Endothelial cell of umbilical vein (primary cell): Measurements from ENCODE around the gene VSTM4. TPM values are rescaled to one million over a fixed set of nuclear protein-coding genes. Genes with fewer than 3 reads are reported as not detected.

Experiments
- BruUV-seq: library from RNA; stranded (reverse); fragments of 400-500 nt; replicated peaks from 2 replicates; lab custom pipeline; 2021; lab: Mats Ljungman, UMichigan
- CTCF ChIA-PET: fragments of 300-600, 350-600 bp; sonication (Branson Sonifier 250); formaldehyde crosslinking; loops from one replicate; lab custom pipeline; 2021; ENCODE audit warnings: antibody characterized with exemption, inconsistent platforms; lab: Charles Lee
- POLR2A ChIA-PET: fragments of 300-600, 350-600 bp; sonication (Branson Sonifier 250); formaldehyde crosslinking; loops from one replicate; lab custom pipeline; 2021; ENCODE audit warnings: antibody characterized with exemption, inconsistent platforms; lab: Charles Lee
- DNase-seq: peaks from one replicate; pipeline ENCODE4 v3.0.0-alpha.2; 2011; ENCODE audit warnings: low read depth, low spot score
- FAIRE-seq: peaks from 2 replicates; lab custom pipeline; 2011; peaks lifted over from hg19 to GRCh38; lab: Jason Lieb, UNC
- H2AFZ ChIP-seq: 2 replicates; pipeline ENCODE4 v1.6.0; 2012; ENCODE audit warnings: low read depth, low read length, control low read depth, inconsistent platforms
- H3K27ac ChIP-seq: 2 replicates; pipeline ENCODE4 v1.5.1; 2011; ENCODE audit warnings: low read depth, mild to moderate bottlenecking, control low read depth, low read length, moderate library complexity; ENCODE audit not compliant: insufficient read depth
- H3K27me3 ChIP-seq, 2 experiments: 2 replicates each; pipeline versions ENCODE4 v1.6.0 to v1.6.1; 2011; ENCODE audit warnings: low read length in 2 of 2, mixed read lengths in 1 of 2; ENCODE audit not compliant: control insufficient read depth in 2 of 2, insufficient read depth in 2 of 2
- H3K36me3 ChIP-seq, 2 experiments: 2 replicates in 1 of 2; 3 replicates in 1 of 2; pipeline ENCODE4 v1.5.1; 2011; ENCODE audit warnings: low read length in 2 of 2, mild to moderate bottlenecking in 1 of 2, moderate library complexity in 1 of 2; ENCODE audit not compliant: control insufficient read depth in 2 of 2, insufficient read depth in 2 of 2; ENCODE audit errors: extremely low read depth in 1 of 2
- H3K4me1 ChIP-seq: 3 replicates; pipeline ENCODE4 v1.5.1; 2011; ENCODE audit warnings: mild to moderate bottlenecking, low read length; ENCODE audit not compliant: control insufficient read depth, insufficient read depth; ENCODE audit errors: extremely low read depth
- H3K4me2 ChIP-seq: 2 replicates; pipeline ENCODE4 v1.6.1; 2011; ENCODE audit warnings: low read length, control low read depth, mixed read lengths; ENCODE audit not compliant: insufficient read depth
- H3K4me3 ChIP-seq, 3 experiments: fragments of 200-600 bp in 1 of 3; sonication (generic), shearing (Covaris generic) in 1 of 3; replicated peaks in 1 of 3; 2 replicates each; pipeline ENCODE4 v1.5.1; 2011 to 2016; ENCODE audit warnings: control low read depth in 3 of 3, low read length in 3 of 3, mild to moderate bottlenecking in 2 of 3, inconsistent platforms in 1 of 3, low read depth in 1 of 3, moderate library complexity in 1 of 3; ENCODE audit not compliant: insufficient read depth in 1 of 3
- H3K79me2 ChIP-seq: 2 replicates; pipeline ENCODE4 v1.6.0; 2012; ENCODE audit warnings: low read length, inconsistent platforms; ENCODE audit not compliant: control insufficient read depth, insufficient read depth
- H3K9ac ChIP-seq: replicated peaks from 2 replicates; pipeline ENCODE3; 2011; ENCODE audit warnings: low read length, control low read depth; ENCODE audit not compliant: insufficient read depth; ENCODE audit errors: extremely low read depth
- H3K9me1 ChIP-seq: replicated peaks from 3 replicates; pipeline ENCODE4 v1.6.0; 2011; ENCODE audit warnings: mild to moderate bottlenecking, low read length; ENCODE audit not compliant: control insufficient read depth, insufficient read depth; ENCODE audit errors: extremely low read depth
- H3K9me3 ChIP-seq: replicated peaks from 2 replicates; pipeline ENCODE4 v1.5.1; 2012; ENCODE audit warnings: low read length, inconsistent platforms; ENCODE audit not compliant: control insufficient read depth, insufficient read depth
- H4K20me1 ChIP-seq: replicated peaks from 2 replicates; pipeline ENCODE3; 2011; ENCODE audit warnings: mild to moderate bottlenecking, low read length; ENCODE audit not compliant: control insufficient read depth, insufficient read depth; ENCODE audit errors: extremely low read depth
- CTCF ChIP-seq, 2 donors: IDR thresholded peaks; 1 replicate in 1 of 2; 2 replicates in 1 of 2; pipeline ENCODE4 v1.5.1; 2011; ENCODE audit warnings: low read length in 2 of 2, mild to moderate bottlenecking in 2 of 2, moderate library complexity in 2 of 2, control low read depth in 1 of 2, inconsistent platforms in 1 of 2, low read depth in 1 of 2; ENCODE audit not compliant: insufficient read depth in 1 of 2; ENCODE audit errors: extremely low read depth in 1 of 2
- EZH2 ChIP-seq: IDR thresholded peaks from 2 replicates; pipeline ENCODE4 v1.6.1; 2012; ENCODE audit warnings: borderline replicate concordance, low read depth, mild to moderate bottlenecking, moderate library complexity, low read length, inconsistent platforms; ENCODE audit not compliant: severe bottlenecking
- FOS ChIP-seq: IDR thresholded peaks from 2 replicates; pipeline ENCODE4 v1.6.1; 2011; ENCODE audit warnings: mild to moderate bottlenecking, low read length, moderate library complexity, borderline replicate concordance; ENCODE audit not compliant: insufficient read depth
- GATA2 ChIP-seq: IDR thresholded peaks from 2 replicates; pipeline ENCODE4 v1.7.0; 2011; ENCODE audit warnings: low read depth, mild to moderate bottlenecking, moderate library complexity, mixed read lengths, low read length; ENCODE audit not compliant: insufficient read length, insufficient read depth
- JUN ChIP-seq: IDR thresholded peaks from 2 replicates; pipeline ENCODE4 v1.6.1; 2011; ENCODE audit warnings: borderline replicate concordance, low read depth; ENCODE audit not compliant: insufficient read length, insufficient read depth
- MAX ChIP-seq: IDR thresholded peaks from 2 replicates; pipeline ENCODE4 v1.6.1; 2011; ENCODE audit not compliant: insufficient read depth, insufficient read length
- MYC ChIP-seq: IDR thresholded peaks from one replicate; pipeline ENCODE4 v1.6.1; 2011; ENCODE audit warnings: mild to moderate bottlenecking, low read depth, low read length
- POLR2A ChIP-seq: IDR thresholded peaks from 2 replicates; pipeline ENCODE4 v1.6.1; 2012; ENCODE audit warnings: low read depth, mild to moderate bottlenecking, control low read depth, low read length
- POLR2AphosphoS5 ChIP-seq: IDR thresholded peaks from 2 replicates; pipeline ENCODE4 v1.6.1; 2012; ENCODE audit warnings: low read depth, mild to moderate bottlenecking, control low read depth, low read length, moderate library complexity; ENCODE audit not compliant: insufficient read depth
- dilution Hi-C: fragments of 300-500 bp; cut with MboI; formaldehyde crosslinking; loops from one replicate; pipeline ENCODE4 v1.15.0; 2019; ENCODE audit warnings: low sequenced_read_pairs; ENCODE audit not compliant: extremely low pct_ligation_motif_present
- intact Hi-C: fragments of 100-400 bp; cut with micrococcal nuclease; formaldehyde crosslinking; loops from one replicate; pipeline ENCODE4 v1.10.0; 2022
- polyA plus RNA-seq, 4 experiments: library from polyadenylated mRNA; depleted of rRNA in 3 of 4; stranded (reverse) in 3 of 4; unstranded in 1 of 4; fragments of >200 nt; gene quantifications; 2 replicates each; pipeline versions ENCODE4 v1.2.1 to v1.2.3, GENCODE V29; 2011 to 2012; ENCODE audit warnings: missing spikeins in 1 of 4
- total RNA-seq: library from RNA; stranded (reverse); gene quantifications from 2 replicates; pipeline ENCODE4 v1.2.3, GENCODE V29; 2021

The VSTM4 gene
- total and polyA plus RNA-seq, 2 donors (not counting 3 experiments of a cell fraction or from before 2014, with no cell fraction given): 0.07 TPM

GRCh38 chr10:49115796-49116508 lies 630 bp upstream of the VSTM4 start:
- BruUV-seq: no TSS peak
- H4K20me1 ChIP-seq: no peaks in the 10 kb centered on the region
- POLR2A ChIA-PET: no interaction called here
- no peaks in the 10 kb centered on the region for H3K9me3 ChIP-seq
- no peak overlapping the region for H3K9ac ChIP-seq
- intact Hi-C loops: no loop called here
- no peaks in the 10 kb centered on the region for H3K36me3 ChIP-seq
- no peaks in the 10 kb centered on the region for H3K9me1 ChIP-seq
- DNase-seq (no peak), FAIRE-seq (no peak)
- H3K4me1 ChIP-seq: no peaks in the 10 kb centered on the region
- no peak overlapping the region for H3K4me2 ChIP-seq
- dilution Hi-C loops: no loop called here
- no peaks in the 10 kb centered on the region for H3K79me2 ChIP-seq
- peaks cover 18 to 25% of the 10 kb centered on the region in 2 experiments for H3K27me3 ChIP-seq
- no peak overlapping the region for H2AFZ ChIP-seq
- CTCF ChIA-PET: interaction anchor here (1.5 kb wide), 1 partner anchor 458 kb away, joined by 4 read pairs; no protein-coding TSS in a partner anchor
- H3K4me3 ChIP-seq: no peak overlapping the region
- no peak overlapping the region for H3K27ac ChIP-seq
- TF ChIP-seq EZH2 (no peak), MYC (no peak), MAX (no peak), JUN (no peak), GATA2 (no peak), CTCF (IDR thresholded peaks at IDR 0.05; ENCODE audit: extremely low read depth in 1 of 2, insufficient read depth in 1 of 2, low read depth in 1 of 2, low read length in 2 of 2) (no peak), FOS (no peak), POLR2AphosphoS5 (no peak), POLR2A (no peak)
